Fibroblast of skin of abdomen (primary cell): ENCODE data around the gene THRAP3. TPM values are rescaled to one million over a fixed set of nuclear protein-coding genes. Genes with fewer than 3 reads are reported as not detected.
"Not testable (repeated sequence)": the region's sequence is repeated elsewhere in the genome, so short reads cannot be mapped to it uniquely, and the experiment has no call there.

Source experiments
- DNase-seq: peaks from one replicate; pipeline ENCODE4 v3.0.0-alpha.2; 2013
- polyA plus RNA-seq, 2 experiments: library from polyadenylated mRNA; unstranded; fragments of 120-200 nt; gene quantifications; one replicate each; pipeline ENCODE4 v1.2.1, GENCODE V29; 2013; ENCODE audit not compliant: insufficient read length in 2 of 2

Gene THRAP3
- 99.8 TPM for polyA plus RNA-seq (2013, experiment 1 of 2; ENCODE audit: insufficient read length)
- 89.6 TPM for polyA plus RNA-seq (2013, experiment 2 of 2; ENCODE audit: insufficient read length)

- DNase-seq, result peak; percentile 100
Observed at GRCh38 chr1:36223996-36224536, at the start of gene THRAP3. TSS of gene THRAP3 (plus strand) at chr1:36224443. CDS start at chr1:36282564, 58,121 bp downstream.

GRCh38 chr1:36174713-36175112 is 49.5 kb upstream of the THRAP3 start:
- no peak for DNase-seq

- DNase-seq, result no peak
Observed at GRCh38 chr1:36175137-36176095, 48.8 kb upstream of the THRAP3 start.

GRCh38 chr1:36176106-36176949 is 47.9 kb upstream of the THRAP3 start:
- DNase-seq, result no peak

GRCh38 chr1:36177589-36178431 is 46.4 kb upstream of the THRAP3 start:
- no peak for DNase-seq

- DNase-seq, result no peak
Observed at GRCh38 chr1:36178471-36179219, 45.6 kb upstream of the THRAP3 start.

GRCh38 chr1:36179220-36179600 is 45.0 kb upstream of the THRAP3 start:
- no peak for DNase-seq

GRCh38 chr1:36182734-36183133 is 41.5 kb upstream of the THRAP3 start:
- no peak for DNase-seq

- DNase-seq, result no peak
Observed at GRCh38 chr1:36183309-36183856, 40.9 kb upstream of the THRAP3 start.

GRCh38 chr1:36187800-36188593 is 36.2 kb upstream of the THRAP3 start:
- peak; percentile 89 for DNase-seq

GRCh38 chr1:36196805-36197204 is 27.4 kb upstream of the THRAP3 start:
- not testable (repeated sequence) for DNase-seq

GRCh38 chr1:36198641-36199040 is 25.6 kb upstream of the THRAP3 start:
- DNase-seq, result no peak

- DNase-seq, result no peak
Observed at GRCh38 chr1:36199934-36200741, 24.1 kb upstream of the THRAP3 start.

- DNase-seq, result no peak
Observed at GRCh38 chr1:36203027-36203553, 21.2 kb upstream of the THRAP3 start.

- peak; percentile 69 for DNase-seq
Observed at GRCh38 chr1:36203554-36204346, 20.5 kb upstream of the THRAP3 start.

GRCh38 chr1:36204347-36204909 is 19.8 kb upstream of the THRAP3 start:
- DNase-seq, result peak; percentile 28

GRCh38 chr1:36206323-36206858 is 17.9 kb upstream of the THRAP3 start:
- DNase-seq, result no peak
